K562 (cell line): ENCODE measurements around the gene AMH. TPM values are rescaled to one million over a fixed set of nuclear protein-coding genes. Genes with fewer than 3 reads are reported as not detected.
A peak's percentile ranks its signal among the peaks of the same experiment; 100 is the strongest.

Source experiments
- ARID1B ChIP-seq: fragments of 450-650 bp; IDR thresholded peaks from 2 replicates; pipeline ENCODE4 v1.6.1; 2016; ENCODE audit warnings: antibody characterized with exemption, mild to moderate bottlenecking, inconsistent platforms
- ETV1 ChIP-seq: fragments of 450-650 bp; conservative IDR thresholded peaks from 2 replicates; pipeline ENCODE4 v1.6.1; 2016; ENCODE audit warnings: missing genetic modification characterization, control low read depth, low read depth, missing compliant biosample characterization
- MTA2 ChIP-seq: fragments of 450-650 bp; IDR thresholded peaks from 2 replicates; pipeline ENCODE4 v1.6.1; 2016; ENCODE audit warnings: low read depth
- MYBL2 ChIP-seq, 2 experiments: fragments of 450-650 bp in 1 of 2; sonication (generic) in 1 of 2; formaldehyde crosslinking in 1 of 2; IDR thresholded peaks; 2 replicates each; pipeline versions ENCODE4 v1.6.1 to v1.8.1; 2017 to 2022; ENCODE audit warnings: borderline replicate concordance in 1 of 2, inconsistent platforms in 1 of 2, low read depth in 1 of 2, mild to moderate bottlenecking in 1 of 2, missing genetic modification reagents in 1 of 2, moderate library complexity in 1 of 2
- NCOA1 ChIP-seq: fragments of 450-650 bp; IDR thresholded peaks from 2 replicates; pipeline ENCODE4 v1.6.1; 2016; ENCODE audit warnings: low read depth
- NKRF ChIP-seq: fragments of 450-650 bp; IDR thresholded peaks from 2 replicates; pipeline ENCODE4 v1.6.1; 2016; ENCODE audit warnings: borderline replicate concordance
- NR1H2 ChIP-seq: sonication (generic); formaldehyde crosslinking; IDR thresholded peaks from 2 replicates; pipeline ENCODE4 v1.4.0; 2020; ENCODE audit warnings: mild to moderate bottlenecking, missing genetic modification reagents
- PHF21A ChIP-seq: fragments of 450-650 bp; IDR thresholded peaks from 2 replicates; pipeline ENCODE4 v1.6.1; 2017; ENCODE audit warnings: low read depth, borderline replicate concordance
- POLR2G ChIP-seq: fragments of 200-400 bp; formaldehyde crosslinking; IDR thresholded peaks from 2 replicates; pipeline ENCODE4 v1.6.1; 2017; ENCODE audit warnings: low read depth, mild to moderate bottlenecking, antibody characterized with exemption, low read length, moderate library complexity
- THRA ChIP-seq: fragments of 450-650 bp; IDR thresholded peaks from 2 replicates; pipeline ENCODE4 v1.6.1; 2017; ENCODE audit warnings: mild to moderate bottlenecking, moderate library complexity
- TRIM28 ChIP-seq: fragments of 450-650 bp; IDR thresholded peaks from 2 replicates; pipeline ENCODE4 v1.6.1; 2017
- ZBTB33 ChIP-seq: sonication (generic); formaldehyde crosslinking; IDR thresholded peaks from 2 replicates; pipeline ENCODE4 v1.8.1; 2023; ENCODE audit warnings: mild to moderate bottlenecking, missing genetic modification reagents
- ZNF175 ChIP-seq: fragments of 200-800 bp; sonication (Bioruptor generic); IDR thresholded peaks from 2 replicates; pipeline ENCODE4 v1.6.1; 2016; ENCODE audit warnings: low read depth, mild to moderate bottlenecking, missing genetic modification characterization, missing compliant biosample characterization
- ZNF263 ChIP-seq: sonication (generic); formaldehyde crosslinking; IDR thresholded peaks from 2 replicates; pipeline ENCODE4 v1.8.0; 2022; ENCODE audit warnings: mild to moderate bottlenecking, missing genetic modification reagents, borderline replicate concordance
- ZNF316 ChIP-seq: fragments of 450-650 bp; IDR thresholded peaks from 2 replicates; pipeline ENCODE4 v1.6.1; 2016
- polyA plus RNA-seq, 8 experiments: library from polyadenylated mRNA; depleted of rRNA in 4 of 8; stranded (reverse) in 5 of 8; unstranded in 3 of 8; fragments of >200 nt; fragmentation: Nextera tagmentation in 2 of 8; fragmentation: Illumina TruSeq in 1 of 8; extraction: Ambion mirVana in 2 of 8; extraction: Trizol in 1 of 8; gene quantifications; 2 replicates each; pipeline versions ENCODE4 v1.2.1 to v1.2.3, GENCODE V29; 2011 to 2014; ENCODE audit warnings: inconsistent platforms in 1 of 8, missing spikeins in 1 of 8
- total RNA-seq, 7 experiments: library from RNA; depleted of rRNA in 6 of 7; stranded (reverse); fragments of >200 nt in 6 of 7; fragmentation: Illumina TruSeq in 2 of 7; extraction: Trizol in 2 of 7; gene quantifications; 2 replicates each; pipeline versions ENCODE4 v1.2.1 to v1.2.3, GENCODE V29; 2011 to 2021; ENCODE audit warnings: low replicate concordance in 1 of 7
- TF ChIP-seq, protein P1 (sequence below): fragments of 250-450 bp; sonication (Bioruptor Pico); IDR thresholded peaks from 2 replicates; pipeline ENCODE4 v1.5.0; 2021; ENCODE audit warnings: mild to moderate bottlenecking, moderate library complexity
- TF ChIP-seq, protein P2 (sequence below): sonication (generic); formaldehyde crosslinking; IDR thresholded peaks from 2 replicates; pipeline ENCODE4 v1.9.0; 2022; ENCODE audit warnings: mild to moderate bottlenecking, missing genetic modification reagents

The AMH gene
- total and polyA plus RNA-seq, 9 of the 15 experiments (the other 6 are each of a cell fraction or from before 2014, with no cell fraction given) = 0.29 to 27.4 (median 2.6) TPM; not detected in 2

DNA sequence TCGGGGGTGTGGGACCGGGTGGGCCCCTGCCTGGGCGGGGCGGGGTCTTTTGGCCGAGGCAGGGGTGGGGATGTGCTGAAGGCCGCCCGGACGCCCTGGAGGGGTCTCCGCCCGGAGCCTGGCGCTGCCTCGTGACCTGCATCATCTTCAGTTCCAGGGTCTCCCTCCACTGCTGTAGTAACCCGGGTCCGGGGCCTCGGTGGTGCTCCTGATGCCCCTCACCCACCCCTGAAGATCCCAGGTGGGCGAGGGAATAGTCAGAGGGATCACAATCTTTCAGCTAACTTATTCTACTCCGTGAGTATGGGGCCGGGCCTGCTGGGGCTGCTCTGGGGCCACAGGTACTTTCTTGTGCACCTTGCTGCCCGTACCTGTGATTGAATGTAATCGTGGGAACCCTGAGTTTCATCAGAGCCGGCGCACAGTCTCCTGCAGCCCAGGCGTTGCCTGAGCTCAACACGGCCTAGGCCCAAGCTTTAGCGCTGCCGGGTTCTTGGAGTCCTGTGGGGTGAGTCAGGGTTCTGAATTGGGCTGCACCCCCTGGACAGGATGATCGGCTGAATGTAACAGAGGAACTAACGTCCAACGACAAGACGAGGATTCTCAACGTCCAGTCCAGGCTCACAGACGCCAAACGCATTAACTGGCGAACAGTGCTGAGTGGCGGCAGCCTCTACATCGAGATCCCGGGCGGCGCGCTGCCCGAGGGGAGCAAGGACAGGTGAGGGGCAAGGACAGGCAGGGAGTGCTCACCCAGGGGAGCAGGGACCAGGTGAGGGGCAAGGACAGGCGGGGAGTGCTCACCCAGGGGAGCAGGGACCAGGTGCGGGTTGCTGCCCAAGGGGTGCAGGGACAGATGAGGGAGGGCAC, 22.3 kb downstream of the AMH start (continued):
- no peak for TF ChIP-seq MYBL2 (IDR thresholded peaks at IDR 0.05; ENCODE audit: low read depth)
- TF ChIP-seq MYBL2 (CRISPR knock-in tag; IDR thresholded peaks at IDR 0.05; ENCODE audit: borderline replicate concordance) = no peak
- TF ChIP-seq, protein P1, sequence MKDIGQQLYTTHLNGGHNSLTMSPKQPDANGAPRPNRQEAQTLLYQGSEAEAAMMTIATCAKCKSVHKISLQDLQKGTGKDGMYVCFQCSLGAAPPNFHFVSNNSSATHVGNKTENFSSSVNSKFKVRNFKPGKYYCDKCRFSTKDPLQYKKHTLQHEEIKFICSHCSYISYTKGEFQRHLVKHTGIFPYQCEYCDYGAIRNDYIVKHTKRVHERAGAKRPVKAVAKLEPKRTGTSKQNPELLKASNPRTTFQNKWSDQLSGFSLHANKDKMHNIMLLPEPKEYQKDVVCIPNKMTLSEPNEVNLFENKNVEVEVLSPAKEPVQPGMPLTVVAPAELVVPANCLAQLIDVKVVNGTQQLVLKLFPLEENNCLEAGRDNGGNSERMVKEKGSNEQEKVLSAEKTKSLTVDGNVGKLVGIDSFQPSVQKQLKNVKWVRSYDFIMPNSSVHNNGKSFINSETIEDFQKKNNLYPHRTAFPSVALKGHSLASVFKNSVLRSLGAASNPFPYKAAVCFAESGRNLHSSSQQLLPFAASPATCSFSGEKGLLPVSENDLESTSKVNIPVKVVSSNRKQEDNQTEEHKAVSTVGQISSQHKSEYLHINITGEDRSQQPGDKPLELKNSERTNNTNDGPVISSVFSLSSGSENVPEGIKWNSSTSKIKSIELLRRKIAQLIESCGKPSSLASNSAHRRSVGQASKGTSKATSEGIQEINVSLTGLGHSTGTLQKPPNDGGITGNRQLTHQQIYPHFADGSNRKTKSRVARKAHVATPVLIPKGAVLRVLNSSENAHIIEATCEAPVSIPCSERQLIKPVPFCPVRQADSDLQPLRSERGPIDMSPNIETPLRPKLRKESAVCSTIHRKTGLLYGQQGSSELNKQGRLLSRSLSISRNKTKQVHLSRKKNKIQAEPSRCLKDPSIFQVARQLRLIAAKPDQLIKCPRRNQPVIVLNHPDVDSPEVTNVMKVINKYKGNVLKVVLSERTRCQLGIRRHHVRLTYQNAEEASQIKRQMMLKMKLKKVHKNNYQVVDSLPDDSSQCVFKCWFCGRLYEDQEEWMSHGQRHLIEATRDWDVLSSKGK (CRISPR knock-in tag) = no peak
- no peak for TF ChIP-seq MTA2
- TF ChIP-seq POLR2G = peak; percentile 52; the same call in 1 of the 2 replicates
- TF ChIP-seq, protein P2, sequence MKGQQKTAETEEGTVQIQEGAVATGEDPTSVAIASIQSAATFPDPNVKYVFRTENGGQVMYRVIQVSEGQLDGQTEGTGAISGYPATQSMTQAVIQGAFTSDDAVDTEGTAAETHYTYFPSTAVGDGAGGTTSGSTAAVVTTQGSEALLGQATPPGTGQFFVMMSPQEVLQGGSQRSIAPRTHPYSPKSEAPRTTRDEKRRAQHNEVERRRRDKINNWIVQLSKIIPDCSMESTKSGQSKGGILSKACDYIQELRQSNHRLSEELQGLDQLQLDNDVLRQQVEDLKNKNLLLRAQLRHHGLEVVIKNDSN (CRISPR knock-in tag) = no peak
- TF ChIP-seq TRIM28 = no peak
- no peak for TF ChIP-seq ARID1B
- TF ChIP-seq ZNF263 = peak; percentile 61; the same call in 1 of the 2 replicates
- no peak for TF ChIP-seq ZNF175 (CRISPR knock-in tag)
- TF ChIP-seq ZBTB33 (CRISPR knock-in tag) = no peak
- TF ChIP-seq PHF21A = no peak
- TF ChIP-seq ETV1 (tag) = no peak
- no peak for TF ChIP-seq THRA
- TF ChIP-seq ZNF316 = no peak
- 0 out of 2 replicates have a peak, but pooled peaks have one; percentile 9 for TF ChIP-seq NKRF
- TF ChIP-seq NR1H2 (CRISPR knock-in tag) = 0 out of 2 replicates have a peak, but pooled peaks have one; percentile 26
- TF ChIP-seq NCOA1 = no peak
